SK-MEL-5 (cell line): ENCODE results near the gene NOMO2. TPM values are rescaled to one million over a fixed set of nuclear protein-coding genes. Genes with fewer than 3 reads are reported as not detected.
"Not testable (repeated sequence)": the region's sequence is repeated elsewhere in the genome, so short reads cannot be mapped to it uniquely, and the experiment has no call there.

Experiments used
- DNase-seq: peaks from one replicate; pipeline ENCODE4 v3.0.0-alpha.2; 2016; ENCODE audit warnings: low read depth, low spot score
- in situ Hi-C: cut with HindIII; loops from 2 replicates; pipeline ENCODE4 v1.10.0; 2016; ENCODE audit warnings: low sequenced_read_pairs, high pct_unique_total_duplicates, low pct_unique_long_range_greater_than_20kb
- small RNA-seq, 2 experiments: library from RNA; depleted of rRNA; stranded (forward); fragments of <200 nt; gene quantifications; one replicate each; pipeline ENCODE3, GENCODE V24; 2014
- total RNA-seq: library from RNA; depleted of rRNA; stranded (reverse); fragments of >200 nt; shearing (Covaris generic); gene quantifications from 2 replicates; pipeline ENCODE4 v1.2.3, GENCODE V29; 2014; rRNA removed

NOMO2 gene
- total RNA-seq, 1 experiment from 2014 or later: 101 TPM

DNA sequence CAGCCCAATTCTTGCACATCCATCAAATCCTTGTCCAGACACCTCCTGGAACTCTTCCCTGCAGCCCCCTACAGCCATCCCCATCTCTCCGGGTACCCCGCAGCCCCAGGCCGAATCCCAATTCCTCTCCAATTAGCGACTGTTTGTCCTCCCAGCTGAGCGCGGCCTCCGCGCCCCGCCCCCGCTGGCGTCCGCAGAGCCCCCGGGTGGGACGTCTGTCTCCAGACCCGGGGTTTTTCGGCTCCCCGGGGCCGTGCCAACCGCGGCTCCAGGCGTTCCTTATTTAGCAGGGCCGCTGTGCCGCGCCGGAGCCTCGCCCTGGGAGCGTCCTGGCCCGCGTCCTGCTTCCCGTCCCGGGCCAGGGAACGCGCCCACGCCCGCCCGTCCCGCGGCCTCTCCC, 160.7 kb downstream of the NOMO2 start:
- DNase-seq, in situ Hi-C loops: not testable (repeated sequence)

DNA sequence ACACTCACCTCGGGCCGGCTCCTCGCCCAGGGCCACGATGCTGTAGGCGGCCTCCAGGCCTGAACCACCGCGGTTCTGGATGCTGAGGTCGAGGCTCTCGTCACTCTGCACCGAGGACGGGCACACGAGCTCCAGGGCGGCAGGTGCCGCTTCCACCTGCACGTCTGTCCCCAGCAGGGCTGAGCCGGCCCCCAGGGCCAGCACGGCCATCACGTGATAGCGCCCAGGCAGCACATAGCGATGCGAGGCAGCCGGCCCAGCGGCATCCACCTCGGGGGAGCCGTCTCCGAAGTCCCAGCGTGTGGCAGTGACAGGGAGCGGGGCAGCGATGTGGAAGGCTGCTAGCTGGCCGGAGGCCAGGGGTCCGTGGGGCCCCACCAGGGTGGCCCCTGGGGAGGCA, 167.5 kb downstream of the NOMO2 start:
- in situ Hi-C loops, DNase-seq: not testable (repeated sequence)

DNA sequence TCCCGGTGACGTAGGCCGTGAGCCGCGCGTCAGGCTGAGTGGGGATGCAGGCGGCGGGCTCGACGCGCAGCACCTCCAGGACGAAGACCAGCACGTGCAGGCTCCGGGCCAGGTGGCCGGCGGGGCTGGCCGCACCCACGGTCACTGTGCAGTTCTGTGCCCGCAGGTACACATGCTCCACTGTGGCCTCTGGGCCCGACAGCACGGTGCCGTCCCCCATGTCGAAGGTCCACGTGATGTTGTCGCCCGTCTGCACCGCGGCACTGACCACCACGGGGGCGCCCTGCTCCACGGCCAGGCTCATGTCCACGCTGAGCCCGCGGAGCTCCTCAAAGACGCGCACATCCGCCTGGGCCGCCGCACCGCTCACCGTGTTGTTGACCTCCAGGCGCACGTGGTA, 174.1 kb downstream of the NOMO2 start:
- in situ Hi-C loops, DNase-seq: not testable (repeated sequence)

DNA sequence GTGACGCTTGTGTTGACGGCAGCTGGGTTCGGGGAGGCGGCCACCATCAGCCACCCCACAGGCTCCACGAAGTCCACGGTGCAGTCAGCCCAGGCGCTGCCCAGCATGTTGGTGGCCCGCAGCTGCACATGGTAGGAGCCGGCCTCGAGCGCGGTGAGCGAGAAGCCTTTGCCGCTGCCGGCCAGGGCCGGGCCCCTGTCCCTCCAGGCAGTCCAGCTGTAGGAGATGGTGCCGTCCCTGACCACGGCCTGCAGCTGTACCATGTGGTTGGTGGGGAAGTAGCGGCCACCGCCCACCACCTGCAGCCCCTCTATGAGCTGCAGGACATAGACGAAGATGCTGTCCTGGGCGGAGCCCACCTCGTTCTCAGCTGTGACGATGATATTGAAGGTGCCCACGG, 175.4 kb downstream of the NOMO2 start:
- not testable (repeated sequence) for DNase-seq

DNA sequence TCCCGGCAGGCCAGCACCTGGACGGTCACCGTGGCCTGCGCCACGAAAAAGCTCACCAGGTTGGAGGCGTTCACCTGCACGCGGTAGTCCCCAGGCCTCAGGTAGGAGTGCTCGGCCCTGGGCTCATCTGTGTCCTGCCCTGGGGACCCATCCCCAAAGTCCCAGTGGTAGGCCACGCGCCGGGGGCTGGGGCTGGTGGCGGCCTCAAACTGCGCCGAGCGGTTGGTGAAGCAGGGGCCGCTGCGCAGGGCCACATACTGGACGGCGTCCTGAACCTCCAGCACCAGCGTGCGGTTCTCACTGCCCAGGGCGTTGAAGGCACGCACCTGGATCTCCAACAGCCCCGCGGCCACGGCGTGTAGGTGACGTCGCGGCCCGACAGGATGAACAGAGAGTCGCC, 176.6 kb downstream of the NOMO2 start:
- in situ Hi-C loops, DNase-seq: not testable (repeated sequence)

More for the DNA sequence above, 175.4 kb downstream of the NOMO2 start:
- in situ Hi-C loops: not testable (repeated sequence)

DNA sequence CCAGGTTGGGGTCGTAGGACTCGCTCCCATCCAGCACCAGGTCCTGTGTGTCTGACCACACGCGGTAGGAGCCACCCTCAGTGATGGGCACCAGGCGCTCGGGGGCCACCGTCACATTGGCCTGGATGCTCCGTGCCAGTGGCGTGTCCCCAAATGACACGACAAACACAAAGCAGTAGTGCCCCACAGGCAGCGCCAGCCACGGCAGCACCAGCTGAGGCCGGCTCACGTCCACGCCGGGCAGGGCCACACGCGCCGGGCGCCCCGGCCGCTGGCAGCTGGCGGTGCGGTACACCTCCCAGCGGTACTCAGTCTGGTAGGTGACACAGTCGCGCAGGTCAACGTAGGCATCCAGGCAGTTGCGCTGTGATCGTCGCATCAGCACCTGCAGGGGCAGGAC, 177.0 kb downstream of the NOMO2 start:
- DNase-seq, in situ Hi-C loops: not testable (repeated sequence)

DNA sequence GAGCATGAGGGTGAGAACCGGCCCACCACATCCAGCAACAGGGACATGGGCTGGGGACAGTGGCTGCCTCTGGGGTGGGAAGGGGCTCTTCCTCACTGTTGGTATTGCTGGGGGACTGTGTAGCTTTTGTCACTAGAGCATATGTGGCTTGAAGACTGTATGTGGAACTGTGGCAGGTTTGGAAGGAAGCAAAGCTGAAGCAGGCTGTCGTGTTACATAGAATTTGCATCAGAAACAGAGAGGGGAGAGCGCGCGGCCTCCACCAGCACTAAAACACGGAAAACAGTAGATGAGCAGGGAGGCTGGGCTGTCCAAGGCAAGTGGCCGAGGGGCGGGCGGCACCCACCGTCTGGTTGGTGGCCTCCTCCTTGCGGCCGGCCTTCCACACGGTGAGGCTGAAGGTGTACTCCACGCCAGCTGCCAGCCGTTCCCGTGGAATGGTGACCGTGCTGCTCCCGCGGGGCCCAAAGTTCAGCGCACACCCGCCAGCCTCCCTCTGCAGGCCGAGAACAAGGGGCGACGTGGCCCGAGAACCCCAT, 177.7 kb downstream of the NOMO2 start:
- DNase-seq, in situ Hi-C loops: not testable (repeated sequence)

DNA sequence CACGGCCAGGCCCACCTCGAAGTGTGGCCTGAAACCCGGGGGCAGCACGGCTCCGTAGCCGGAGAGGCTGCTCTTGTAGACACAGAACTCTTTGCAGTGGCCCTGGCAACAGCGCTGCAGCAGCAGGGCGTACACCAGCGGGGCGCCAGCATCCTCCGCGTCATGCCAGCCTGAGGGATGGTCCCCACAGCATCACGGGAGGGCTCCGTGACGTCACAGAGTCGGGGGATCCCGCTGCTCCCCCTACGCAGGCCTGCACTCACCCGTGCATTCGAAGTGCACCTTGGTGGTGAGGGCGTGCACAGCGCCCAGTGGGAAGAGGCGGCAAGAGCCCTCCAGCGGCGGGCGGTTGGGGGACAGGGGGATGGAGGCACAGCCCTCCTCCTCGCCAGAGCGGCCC, 179.2 kb downstream of the NOMO2 start:
- DNase-seq, in situ Hi-C loops: not testable (repeated sequence)

Small RNAs within 50 kb of the gene (small RNA-seq; reads per million reads assigned to genes)
- gene MIR3179-3 (0 reads per million in 2 experiments), gene MIR3179-4 (0 reads per million in 2 experiments), gene MIR3180-3 (0 reads per million in 2 experiments), gene MIR3670-3 (0 reads per million in 2 experiments), gene MIR3670-4 (0 reads per million in 2 experiments), gene MIR6770-3 (0 reads per million in 2 experiments), gene RF00019 (0 reads per million in 2 experiments)

Other genes with a start within 250 kb of the NOMO2 start
- not detected in 2 replicates for gene NPIPA8, start 225.4 kb downstream of the NOMO2 start, total RNA-seq
- gene RPS15A, start 228.2 kb upstream of the NOMO2 start, total RNA-seq: 2,031 and 2,396 TPM in 2 replicates
- gene ARL6IP1, start 239.5 kb upstream of the NOMO2 start, total RNA-seq: 152 TPM in 2 replicates